PFSK-1 (cell line): Measurements from ENCODE around the gene PCSK6.

Source experiments
- FOXP2 ChIP-seq: optimal IDR thresholded peaks from 2 replicates; pipeline ENCODE3; 2011; ENCODE audit warnings: borderline replicate concordance, control low read depth, inconsistent platforms; ENCODE audit not compliant: insufficient read depth; ENCODE audit errors: extremely low read length, extremely low read depth
- POLR2AphosphoS5 ChIP-seq: IDR thresholded peaks from 2 replicates; pipeline ENCODE4 v1.6.1; 2012; ENCODE audit warnings: low read depth, mild to moderate bottlenecking, control low read depth, low read length, moderate library complexity
- SIN3A ChIP-seq: IDR thresholded peaks from 2 replicates; pipeline ENCODE4 v1.6.1; 2012; ENCODE audit warnings: mild to moderate bottlenecking, low read length, moderate library complexity, borderline replicate concordance; ENCODE audit not compliant: insufficient read depth
- TAF1 ChIP-seq: IDR thresholded peaks from 2 replicates; pipeline ENCODE4 v1.6.1; 2012; ENCODE audit warnings: low read length, control low read depth, borderline replicate concordance; ENCODE audit not compliant: insufficient read depth
- TF ChIP-seq, protein P1 (sequence below), 2 experiments: IDR thresholded peaks; 2 replicates each; pipeline versions ENCODE4 v1.6.1 to v1.8.0; 2011 to 2012; ENCODE audit warnings: low read depth in 2 of 2, low read length in 2 of 2, control low read depth in 1 of 2, inconsistent platforms in 1 of 2, mild to moderate bottlenecking in 1 of 2, moderate library complexity in 1 of 2; ENCODE audit not compliant: insufficient read depth in 1 of 2

DNA sequence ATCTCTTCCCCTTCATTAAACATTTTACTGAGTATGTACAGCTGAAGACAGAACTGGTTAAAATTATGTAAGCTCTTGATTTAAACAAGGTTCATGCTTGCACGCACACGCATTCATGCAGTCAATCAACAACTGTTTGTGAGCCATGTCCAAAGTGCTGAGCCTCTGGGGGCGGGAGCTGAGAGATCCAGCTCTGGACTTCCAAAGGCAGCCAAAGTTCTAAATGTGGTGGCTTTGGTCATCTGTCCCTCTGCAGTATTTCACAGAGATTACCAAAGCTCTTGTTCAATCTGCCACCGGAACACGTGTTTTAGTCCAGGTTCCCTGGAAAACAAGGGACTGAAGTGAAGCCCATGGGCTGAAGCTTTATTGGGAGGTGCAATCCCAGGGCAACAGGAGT is 142.1 kb downstream of the PCSK6 start:
- TF ChIP-seq POLR2AphosphoS5, result no peak
- TF ChIP-seq TAF1, result no peak
- TF ChIP-seq, protein P1, sequence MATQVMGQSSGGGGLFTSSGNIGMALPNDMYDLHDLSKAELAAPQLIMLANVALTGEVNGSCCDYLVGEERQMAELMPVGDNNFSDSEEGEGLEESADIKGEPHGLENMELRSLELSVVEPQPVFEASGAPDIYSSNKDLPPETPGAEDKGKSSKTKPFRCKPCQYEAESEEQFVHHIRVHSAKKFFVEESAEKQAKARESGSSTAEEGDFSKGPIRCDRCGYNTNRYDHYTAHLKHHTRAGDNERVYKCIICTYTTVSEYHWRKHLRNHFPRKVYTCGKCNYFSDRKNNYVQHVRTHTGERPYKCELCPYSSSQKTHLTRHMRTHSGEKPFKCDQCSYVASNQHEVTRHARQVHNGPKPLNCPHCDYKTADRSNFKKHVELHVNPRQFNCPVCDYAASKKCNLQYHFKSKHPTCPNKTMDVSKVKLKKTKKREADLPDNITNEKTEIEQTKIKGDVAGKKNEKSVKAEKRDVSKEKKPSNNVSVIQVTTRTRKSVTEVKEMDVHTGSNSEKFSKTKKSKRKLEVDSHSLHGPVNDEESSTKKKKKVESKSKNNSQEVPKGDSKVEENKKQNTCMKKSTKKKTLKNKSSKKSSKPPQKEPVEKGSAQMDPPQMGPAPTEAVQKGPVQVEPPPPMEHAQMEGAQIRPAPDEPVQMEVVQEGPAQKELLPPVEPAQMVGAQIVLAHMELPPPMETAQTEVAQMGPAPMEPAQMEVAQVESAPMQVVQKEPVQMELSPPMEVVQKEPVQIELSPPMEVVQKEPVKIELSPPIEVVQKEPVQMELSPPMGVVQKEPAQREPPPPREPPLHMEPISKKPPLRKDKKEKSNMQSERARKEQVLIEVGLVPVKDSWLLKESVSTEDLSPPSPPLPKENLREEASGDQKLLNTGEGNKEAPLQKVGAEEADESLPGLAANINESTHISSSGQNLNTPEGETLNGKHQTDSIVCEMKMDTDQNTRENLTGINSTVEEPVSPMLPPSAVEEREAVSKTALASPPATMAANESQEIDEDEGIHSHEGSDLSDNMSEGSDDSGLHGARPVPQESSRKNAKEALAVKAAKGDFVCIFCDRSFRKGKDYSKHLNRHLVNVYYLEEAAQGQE (IDR thresholded peaks at IDR 0.05; ENCODE audit: insufficient read depth in 1 of 2, low read depth in 2 of 2, low read length in 2 of 2), result no peak
- no peak for TF ChIP-seq SIN3A
- no peak for TF ChIP-seq FOXP2
